ENCODE measurements around the gene AFG1L. TPM values are rescaled to one million over a fixed set of nuclear protein-coding genes. Genes with fewer than 3 reads are reported as not detected.

Gene AFG1L
- total and polyA plus RNA-seq, 4 donors = 2.7 to 2.8 (median 2.7) TPM

- Histone ChIP-seq H3K27me3 (ENCODE audit: control insufficient read depth in 4 of 4, insufficient read depth in 4 of 4, low read length in 3 of 4) (no peaks in the 10 kb centered on the region), H3K9ac (ENCODE audit: low read depth in 1 of 2, low read length in 2 of 2) (no peak overlapping the region), H3K4me1 (ENCODE audit: control insufficient read depth in 4 of 4, insufficient read depth in 4 of 4, low read length in 3 of 4) (peaks cover 0 to 7% (median 3%) of the 10 kb centered on the region in 4 donors), H3K27ac (ENCODE audit: low read depth in 1 of 2, low read length in 2 of 2) (no peak overlapping the region), H3K36me3 (ENCODE audit: control insufficient read depth in 4 of 4, insufficient read depth in 3 of 4, low read depth in 1 of 4, low read length in 3 of 4) (no peaks in the 10 kb centered on the region), H3K4me3 (ENCODE audit: low read depth in 1 of 3, low read length in 3 of 3) (no peak overlapping the region), H3K9me3 (ENCODE audit: control insufficient read depth in 4 of 4, low read length in 3 of 4) (no peaks in the 10 kb centered on the region)
- TF ChIP-seq, protein P1, sequence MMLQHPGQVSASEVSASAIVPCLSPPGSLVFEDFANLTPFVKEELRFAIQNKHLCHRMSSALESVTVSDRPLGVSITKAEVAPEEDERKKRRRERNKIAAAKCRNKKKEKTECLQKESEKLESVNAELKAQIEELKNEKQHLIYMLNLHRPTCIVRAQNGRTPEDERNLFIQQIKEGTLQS (IDR thresholded peaks at IDR 0.05) = no peak
- no peak for TF ChIP-seq JUND (IDR thresholded peaks at IDR 0.05)
- TF ChIP-seq, protein P2, sequence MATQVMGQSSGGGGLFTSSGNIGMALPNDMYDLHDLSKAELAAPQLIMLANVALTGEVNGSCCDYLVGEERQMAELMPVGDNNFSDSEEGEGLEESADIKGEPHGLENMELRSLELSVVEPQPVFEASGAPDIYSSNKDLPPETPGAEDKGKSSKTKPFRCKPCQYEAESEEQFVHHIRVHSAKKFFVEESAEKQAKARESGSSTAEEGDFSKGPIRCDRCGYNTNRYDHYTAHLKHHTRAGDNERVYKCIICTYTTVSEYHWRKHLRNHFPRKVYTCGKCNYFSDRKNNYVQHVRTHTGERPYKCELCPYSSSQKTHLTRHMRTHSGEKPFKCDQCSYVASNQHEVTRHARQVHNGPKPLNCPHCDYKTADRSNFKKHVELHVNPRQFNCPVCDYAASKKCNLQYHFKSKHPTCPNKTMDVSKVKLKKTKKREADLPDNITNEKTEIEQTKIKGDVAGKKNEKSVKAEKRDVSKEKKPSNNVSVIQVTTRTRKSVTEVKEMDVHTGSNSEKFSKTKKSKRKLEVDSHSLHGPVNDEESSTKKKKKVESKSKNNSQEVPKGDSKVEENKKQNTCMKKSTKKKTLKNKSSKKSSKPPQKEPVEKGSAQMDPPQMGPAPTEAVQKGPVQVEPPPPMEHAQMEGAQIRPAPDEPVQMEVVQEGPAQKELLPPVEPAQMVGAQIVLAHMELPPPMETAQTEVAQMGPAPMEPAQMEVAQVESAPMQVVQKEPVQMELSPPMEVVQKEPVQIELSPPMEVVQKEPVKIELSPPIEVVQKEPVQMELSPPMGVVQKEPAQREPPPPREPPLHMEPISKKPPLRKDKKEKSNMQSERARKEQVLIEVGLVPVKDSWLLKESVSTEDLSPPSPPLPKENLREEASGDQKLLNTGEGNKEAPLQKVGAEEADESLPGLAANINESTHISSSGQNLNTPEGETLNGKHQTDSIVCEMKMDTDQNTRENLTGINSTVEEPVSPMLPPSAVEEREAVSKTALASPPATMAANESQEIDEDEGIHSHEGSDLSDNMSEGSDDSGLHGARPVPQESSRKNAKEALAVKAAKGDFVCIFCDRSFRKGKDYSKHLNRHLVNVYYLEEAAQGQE (IDR thresholded peaks at IDR 0.05) = no peak
- TF ChIP-seq RAD21 (IDR thresholded peaks at IDR 0.05) = no peak
- no peak for TF ChIP-seq HNF4G (IDR thresholded peaks at IDR 0.05)
- TF ChIP-seq TAF1 (conservative IDR thresholded peaks at IDR 0.05) = no peak
- TF ChIP-seq NR2F2 (IDR thresholded peaks at IDR 0.05) = no peak
- no peak for DNase-seq (ENCODE audit: low spot score)
- 95% methylated on average over 3 of the region's 3 CpGs for WGBS
Observed at GRCh38 chr6:108368431-108369030, 73.7 kb downstream of the AFG1L start.

DNA sequence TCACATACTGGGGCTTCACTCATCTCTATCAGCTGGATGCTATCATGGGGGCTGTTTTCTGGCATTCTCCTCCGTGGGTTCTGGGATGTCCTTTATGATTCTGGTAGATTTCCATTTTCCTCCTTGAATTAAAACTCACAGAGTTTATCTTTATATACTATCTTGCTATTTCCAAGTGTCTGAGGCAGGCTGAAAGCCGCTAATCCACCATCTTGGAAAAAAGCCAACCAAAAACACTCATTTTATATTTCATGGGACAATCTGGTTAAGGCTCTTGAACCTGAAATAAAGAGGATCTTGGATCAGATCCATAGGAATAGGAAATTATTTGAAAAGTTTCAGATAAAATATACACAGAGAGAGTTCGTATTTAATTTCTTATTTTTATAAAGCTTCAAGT is 86.0 kb downstream of the AFG1L start:
- no peaks in the 10 kb centered on the region for H3K4me1 ChIP-seq (ENCODE audit: control insufficient read depth in 4 of 4, insufficient read depth in 4 of 4, low read length in 3 of 4)
- 91% methylated on average over 3 of the region's 3 CpGs for WGBS
- H3K27me3 ChIP-seq (ENCODE audit: control insufficient read depth in 4 of 4, insufficient read depth in 4 of 4, low read length in 3 of 4) = no peaks in the 10 kb centered on the region
- no peaks in the 10 kb centered on the region for H3K36me3 ChIP-seq (ENCODE audit: control insufficient read depth in 4 of 4, insufficient read depth in 3 of 4, low read depth in 1 of 4, low read length in 3 of 4)
- H3K9me3 ChIP-seq (ENCODE audit: control insufficient read depth in 4 of 4, low read length in 3 of 4) = no peaks in the 10 kb centered on the region
- no peak overlapping the region for H3K27ac ChIP-seq (ENCODE audit: low read depth in 1 of 2, low read length in 2 of 2)
- no peak overlapping the region for H3K9ac ChIP-seq (ENCODE audit: low read depth in 1 of 2, low read length in 2 of 2)
- no peak overlapping the region for H3K4me3 ChIP-seq (ENCODE audit: low read depth in 1 of 3, low read length in 3 of 3)
- TF ChIP-seq RAD21 (IDR thresholded peaks at IDR 0.05) (no peak), RXRA (IDR thresholded peaks at IDR 0.05) (no peak), YY1 (IDR thresholded peaks at IDR 0.05) (no peak), HNF4G (IDR thresholded peaks at IDR 0.05) (no peak), TAF1 (conservative IDR thresholded peaks at IDR 0.05) (no peak)
- TF ChIP-seq, protein P3, sequence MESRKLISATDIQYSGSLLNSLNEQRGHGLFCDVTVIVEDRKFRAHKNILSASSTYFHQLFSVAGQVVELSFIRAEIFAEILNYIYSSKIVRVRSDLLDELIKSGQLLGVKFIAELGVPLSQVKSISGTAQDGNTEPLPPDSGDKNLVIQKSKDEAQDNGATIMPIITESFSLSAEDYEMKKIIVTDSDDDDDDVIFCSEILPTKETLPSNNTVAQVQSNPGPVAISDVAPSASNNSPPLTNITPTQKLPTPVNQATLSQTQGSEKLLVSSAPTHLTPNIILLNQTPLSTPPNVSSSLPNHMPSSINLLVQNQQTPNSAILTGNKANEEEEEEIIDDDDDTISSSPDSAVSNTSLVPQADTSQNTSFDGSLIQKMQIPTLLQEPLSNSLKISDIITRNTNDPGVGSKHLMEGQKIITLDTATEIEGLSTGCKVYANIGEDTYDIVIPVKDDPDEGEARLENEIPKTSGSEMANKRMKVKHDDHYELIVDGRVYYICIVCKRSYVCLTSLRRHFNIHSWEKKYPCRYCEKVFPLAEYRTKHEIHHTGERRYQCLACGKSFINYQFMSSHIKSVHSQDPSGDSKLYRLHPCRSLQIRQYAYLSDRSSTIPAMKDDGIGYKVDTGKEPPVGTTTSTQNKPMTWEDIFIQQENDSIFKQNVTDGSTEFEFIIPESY (IDR thresholded peaks at IDR 0.05) = no peak
- TF ChIP-seq, protein P2 (IDR thresholded peaks at IDR 0.05) = no peak
- no peak for DNase-seq (ENCODE audit: low spot score)

Measured in liver (tissue), 9 donors.